Parathyroid adenoma (tissue), 2 donors: ENCODE data around the gene PYCARD.

Source experiments
- H2AFZ ChIP-seq: fragments of 300-600 bp; sonication (generic); one replicate; pipeline ENCODE4 v1.7.0; 2017; ENCODE audit warnings: antibody characterized with exemption, mild to moderate bottlenecking
- H3K27ac ChIP-seq: fragments of 300-600 bp; sonication (generic); one replicate; pipeline ENCODE4 v1.7.0; 2017
- H3K27me3 ChIP-seq: fragments of 300-600 bp; sonication (generic); one replicate; pipeline ENCODE4 v1.7.0; 2017; ENCODE audit warnings: low read length; ENCODE audit not compliant: control insufficient read depth, insufficient read depth
- H3K36me3 ChIP-seq: fragments of 300-600 bp; sonication (generic); one replicate; pipeline ENCODE4 v1.7.0; 2017; ENCODE audit warnings: low read length; ENCODE audit not compliant: control insufficient read depth, insufficient read depth
- H3K4me1 ChIP-seq: fragments of 300-600 bp; sonication (generic); one replicate; pipeline ENCODE4 v1.7.0; 2017; ENCODE audit warnings: control low read depth
- H3K4me2 ChIP-seq: fragments of 300-600 bp; sonication (generic); one replicate; pipeline ENCODE4 v1.7.0; 2017; ENCODE audit warnings: low read length
- H3K4me3 ChIP-seq: fragments of 300-600 bp; sonication (generic); one replicate; pipeline ENCODE4 v1.7.0; 2017; ENCODE audit warnings: low read depth, low read length
- H3K79me2 ChIP-seq: fragments of 300-600 bp; sonication (generic); one replicate; pipeline ENCODE4 v1.7.0; 2017; ENCODE audit warnings: control low read depth
- H3K9ac ChIP-seq: fragments of 300-600 bp; sonication (generic); one replicate; pipeline ENCODE4 v1.7.0; 2017; ENCODE audit warnings: mild to moderate bottlenecking
- H3K9me3 ChIP-seq: fragments of 300-600 bp; sonication (generic); one replicate; pipeline ENCODE4 v1.7.0; 2017; ENCODE audit warnings: low read length; ENCODE audit not compliant: control insufficient read depth
- CTCF ChIP-seq: fragments of 300-600 bp; sonication (generic); IDR thresholded peaks from one replicate; pipeline ENCODE4 v1.7.0; 2017; ENCODE audit warnings: antibody characterized with exemption, mild to moderate bottlenecking
- donor health status: primary hyperparathyroidism.

PYCARD gene

GRCh38 chr16:31215287-31216162, 13.0 kb upstream of the PYCARD start:
- Histone ChIP-seq H3K79me2 (no peaks in the 10 kb centered on the region), H3K4me2 (peak overlapping the region; percentile 89), H3K9ac (no peak overlapping the region), H3K27me3 (no peaks in the 10 kb centered on the region), H3K36me3 (no peaks in the 10 kb centered on the region), H3K4me1 (peaks cover 13% of the 10 kb centered on the region), H2AFZ (peak overlapping the region; percentile 69), H3K27ac (no peak overlapping the region), H3K9me3 (no peaks in the 10 kb centered on the region), H3K4me3 (peak overlapping the region; percentile 51)
- TF ChIP-seq CTCF = no peak

DNA sequence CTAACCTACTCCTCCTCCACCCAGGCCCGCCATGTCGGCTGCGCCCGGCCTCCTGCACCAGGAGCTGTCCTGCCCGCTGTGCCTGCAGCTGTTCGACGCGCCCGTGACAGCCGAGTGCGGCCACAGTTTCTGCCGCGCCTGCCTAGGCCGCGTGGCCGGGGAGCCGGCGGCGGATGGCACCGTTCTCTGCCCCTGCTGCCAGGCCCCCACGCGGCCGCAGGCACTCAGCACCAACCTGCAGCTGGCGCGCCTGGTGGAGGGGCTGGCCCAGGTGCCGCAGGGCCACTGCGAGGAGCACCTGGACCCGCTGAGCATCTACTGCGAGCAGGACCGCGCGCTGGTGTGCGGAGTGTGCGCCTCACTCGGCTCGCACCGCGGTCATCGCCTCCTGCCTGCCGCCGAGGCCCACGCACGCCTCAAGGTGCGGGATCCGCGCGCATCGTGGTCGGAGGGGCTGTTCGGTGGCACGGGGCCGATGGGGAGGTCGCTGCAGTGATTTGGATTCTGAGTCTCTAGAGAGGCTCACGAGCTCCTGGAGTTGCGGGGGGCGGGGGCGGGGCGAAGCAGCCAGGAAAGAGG, 12.2 kb upstream of the PYCARD start:
- H3K27ac ChIP-seq = no peak overlapping the region

DNA sequence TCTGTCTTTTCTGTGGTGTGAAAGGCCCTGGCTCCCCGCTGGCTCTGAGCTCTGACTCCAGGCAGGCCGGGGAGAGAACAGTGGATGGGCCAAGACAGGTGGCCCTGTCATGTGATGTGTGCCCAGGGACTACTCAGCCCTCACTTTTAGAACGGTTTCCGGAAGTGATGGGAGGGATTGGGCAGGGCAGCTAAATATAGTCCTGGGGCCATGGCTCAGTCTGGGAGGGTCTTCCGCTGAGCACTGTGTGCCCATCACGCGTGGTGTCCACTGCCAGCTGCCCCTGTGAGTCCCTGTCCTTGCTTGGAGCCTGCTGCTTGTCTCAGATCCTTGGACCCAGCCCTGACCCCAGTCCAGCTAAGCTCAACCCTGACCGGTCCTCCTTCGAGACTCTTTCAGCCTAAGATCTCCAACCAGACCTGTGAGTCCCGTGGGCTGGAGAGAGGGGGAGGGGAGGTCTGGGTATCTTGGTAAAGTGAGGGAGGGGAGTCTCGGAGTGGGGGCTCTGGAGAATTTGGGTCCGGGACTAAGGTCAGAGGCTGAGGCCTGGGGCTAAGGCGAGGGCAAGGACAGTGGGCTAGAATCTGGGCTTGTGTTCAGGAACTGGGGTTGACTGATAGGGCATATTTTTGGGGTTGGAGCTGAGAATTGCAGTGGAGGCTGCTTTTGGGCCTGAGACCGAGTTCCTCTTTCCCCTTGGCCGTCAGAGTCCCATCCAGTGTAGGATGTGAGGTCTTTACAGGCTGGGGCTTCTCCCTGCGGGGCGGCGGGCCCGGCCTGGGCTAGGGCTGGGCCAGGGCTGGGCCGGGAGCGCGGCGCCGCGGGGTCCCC, 11.5 kb upstream of the PYCARD start, which contains the start of gene TRIM72:
Gene TRIM72, plus strand, starts transcription at position 243 of the 831 bp plus-strand sequence. CDS start 620 bp downstream, outside the sequence.
- Histone ChIP-seq H2AFZ (peak within 1 kb of the TSS; percentile 69), H3K4me2 (peak within 1 kb of the TSS; percentile 89), H3K36me3 (no peaks in the 10 kb centered on the region), H3K4me1 (peaks cover 13% of the 10 kb centered on the region), H3K4me3 (peak within 1 kb of the TSS; percentile 51), H3K9me3 (no peaks in the 10 kb centered on the region), H3K27me3 (no peaks in the 10 kb centered on the region), H3K9ac (no peak within 1 kb of the TSS), H3K79me2 (no peaks in the 10 kb centered on the region), H3K27ac (no peak within 1 kb of the TSS)
- no peak for TF ChIP-seq CTCF

More for the DNA sequence above, 12.2 kb upstream of the PYCARD start:
- Histone ChIP-seq H3K4me3 (peak overlapping the region; percentile 51), H3K9ac (no peak overlapping the region), H3K4me1 (peaks cover 13% of the 10 kb centered on the region), H3K36me3 (no peaks in the 10 kb centered on the region), H2AFZ (peak overlapping the region; percentile 69), H3K9me3 (no peaks in the 10 kb centered on the region), H3K79me2 (no peaks in the 10 kb centered on the region), H3K27me3 (no peaks in the 10 kb centered on the region), H3K4me2 (peak overlapping the region; percentile 89)
- TF ChIP-seq CTCF = no peak

DNA sequence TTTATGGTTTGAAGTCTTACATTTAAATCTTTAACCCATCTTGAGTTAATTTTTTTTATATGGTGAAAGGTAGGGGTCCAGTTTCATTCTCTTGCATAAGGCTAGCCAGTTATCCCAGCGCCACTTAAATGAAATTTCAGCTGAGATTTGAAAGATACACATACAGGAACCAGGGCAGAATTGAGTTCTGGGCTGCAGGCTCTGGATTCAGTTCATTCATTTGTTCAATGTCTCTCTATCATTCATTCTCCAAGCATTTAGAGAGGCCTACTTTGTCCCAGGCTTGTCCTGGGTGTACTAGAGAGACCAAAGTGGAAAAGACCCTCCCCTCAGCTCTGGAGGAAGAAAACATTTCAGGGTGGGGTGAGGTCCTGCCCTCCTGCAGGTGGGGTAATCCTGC, 10.8 kb upstream of the PYCARD start:
- Histone ChIP-seq H3K9ac (no peak overlapping the region), H3K4me3 (no peak overlapping the region), H3K27ac (no peak overlapping the region), H3K36me3 (no peaks in the 10 kb centered on the region), H2AFZ (no peak overlapping the region), H3K27me3 (no peaks in the 10 kb centered on the region), H3K9me3 (no peaks in the 10 kb centered on the region), H3K79me2 (no peaks in the 10 kb centered on the region), H3K4me2 (no peak overlapping the region), H3K4me1 (peaks cover 13% of the 10 kb centered on the region)
- no peak for TF ChIP-seq CTCF
